ENCODE measurements around the gene DTX3L. TPM values are rescaled to one million over a fixed set of nuclear protein-coding genes. Genes with fewer than 3 reads are reported as not detected.

The DTX3L gene
- total RNA-seq, 3 donors from 2014 or later = 21.6 to 36.5 (median 25.2) TPM

- DNase-seq (no peak), ATAC-seq (no peak)
- Mint-ChIP-seq H3K36me3 (ENCODE audit: insufficient read depth) (peaks cover 29% of the 10 kb centered on the region), H3K9me3 (no peaks in the 10 kb centered on the region), H3K27me3 (ENCODE audit: low read depth) (no peaks in the 10 kb centered on the region), H3K4me3 (no peak overlapping the region), H3K4me1 (ENCODE audit: low read depth) (peaks cover 20% of the 10 kb centered on the region)
Measured at GRCh38 chr3:122603056-122603455, 38.9 kb downstream of the DTX3L start.

DNA sequence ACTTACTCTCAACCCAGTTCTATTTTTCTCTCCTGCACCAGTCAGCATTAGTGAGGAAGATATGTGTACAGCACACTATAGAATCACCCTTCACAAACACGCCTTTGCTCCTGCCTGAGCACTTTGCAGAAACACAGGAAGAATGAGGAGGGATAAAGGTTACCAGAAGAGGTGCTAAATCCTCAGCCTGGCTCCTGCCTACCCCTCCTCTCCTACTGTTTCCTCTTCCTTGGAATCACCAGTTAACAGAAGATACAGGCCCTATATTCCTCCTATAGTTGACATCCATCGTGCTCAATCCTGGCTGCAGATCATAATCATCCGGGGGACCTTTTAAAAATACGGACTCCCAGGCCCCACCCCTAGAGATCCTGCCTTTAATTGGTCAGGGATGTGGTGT, 42.2 kb downstream of the DTX3L start:
- Mint-ChIP-seq H3K27me3 (ENCODE audit: low read depth) (no peaks in the 10 kb centered on the region), H3K4me3 (no peak overlapping the region), H3K4me1 (ENCODE audit: low read depth) (peaks cover 33% of the 10 kb centered on the region), H3K9me3 (peaks cover 3% of the 10 kb centered on the region), H3K36me3 (ENCODE audit: insufficient read depth) (peaks cover 34% of the 10 kb centered on the region)
- ATAC-seq (no peak), DNase-seq (no peak)

DNA sequence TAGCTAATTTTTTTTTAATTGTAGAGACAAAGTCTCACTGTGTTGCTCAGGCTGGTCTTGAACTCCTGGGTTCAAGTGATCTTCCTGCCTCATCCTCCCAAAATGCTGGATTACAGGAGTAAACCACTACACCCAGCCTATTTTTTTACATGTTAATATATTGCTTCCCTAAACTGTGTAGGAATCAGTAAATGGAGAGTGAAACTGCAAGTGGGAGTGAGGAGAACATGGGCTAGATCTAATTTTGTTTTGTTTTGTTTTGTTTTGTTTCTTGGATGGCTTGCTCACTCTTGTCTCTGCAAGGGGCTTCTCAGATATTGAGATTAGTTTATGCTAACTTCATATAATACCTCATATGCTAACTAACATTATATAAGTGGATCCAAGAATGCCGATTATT, 44.8 kb downstream of the DTX3L start:
- peaks cover 30% of the 10 kb centered on the region for H3K36me3 Mint-ChIP-seq (ENCODE audit: insufficient read depth)
- H3K9me3 Mint-ChIP-seq = peaks cover 3% of the 10 kb centered on the region
- H3K4me3 Mint-ChIP-seq = no peak overlapping the region
- no peaks in the 10 kb centered on the region for H3K27me3 Mint-ChIP-seq (ENCODE audit: low read depth)
- ATAC-seq (no peak), DNase-seq (no peak)
- H3K4me1 Mint-ChIP-seq (ENCODE audit: low read depth) = peaks cover 28% of the 10 kb centered on the region

- H3K9me3 Mint-ChIP-seq = peaks cover 3% of the 10 kb centered on the region
- DNase-seq (no peak), ATAC-seq (peak; percentile 94 to 95)
- peak overlapping the region; percentile 29 for H3K4me3 Mint-ChIP-seq
- peaks cover 29% of the 10 kb centered on the region for H3K36me3 Mint-ChIP-seq (ENCODE audit: insufficient read depth)
- H3K27me3 Mint-ChIP-seq (ENCODE audit: low read depth) = no peaks in the 10 kb centered on the region
- peaks cover 27% of the 10 kb centered on the region for H3K4me1 Mint-ChIP-seq (ENCODE audit: low read depth)
Measured at GRCh38 chr3:122609798-122610559, 45.8 kb downstream of the DTX3L start.

- peaks cover 3% of the 10 kb centered on the region for H3K9me3 Mint-ChIP-seq
- ATAC-seq = no peak
Measured at GRCh38 chr3:122612696-122613095, 48.6 kb downstream of the DTX3L start.

GRCh38 chr3:122615303-122615702, 51.2 kb downstream of the DTX3L start:
- H3K27me3 Mint-ChIP-seq (ENCODE audit: low read depth) = no peaks in the 10 kb centered on the region
- H3K36me3 Mint-ChIP-seq (ENCODE audit: insufficient read depth) = peaks cover 43% of the 10 kb centered on the region
- DNase-seq = no peak
- no peak for ATAC-seq
- no peak overlapping the region for H3K4me3 Mint-ChIP-seq
- peaks cover 3% of the 10 kb centered on the region for H3K9me3 Mint-ChIP-seq
- H3K4me1 Mint-ChIP-seq (ENCODE audit: low read depth) = peaks cover 8% of the 10 kb centered on the region

More at GRCh38 chr3:122612696-122613095, 48.6 kb downstream of the DTX3L start:
- H3K4me3 Mint-ChIP-seq = no peak overlapping the region
- peaks cover 34% of the 10 kb centered on the region for H3K36me3 Mint-ChIP-seq (ENCODE audit: insufficient read depth)
- H3K27me3 Mint-ChIP-seq (ENCODE audit: low read depth) = no peaks in the 10 kb centered on the region
- no peak for DNase-seq
- H3K4me1 Mint-ChIP-seq (ENCODE audit: low read depth) = peaks cover 24% of the 10 kb centered on the region

- no peak overlapping the region for H3K4me3 Mint-ChIP-seq
- ATAC-seq (no peak), DNase-seq (no peak)
- H3K4me1 Mint-ChIP-seq (ENCODE audit: low read depth) = no peaks in the 10 kb centered on the region
- peaks cover 46% of the 10 kb centered on the region for H3K36me3 Mint-ChIP-seq (ENCODE audit: insufficient read depth)
- H3K27me3 Mint-ChIP-seq (ENCODE audit: low read depth) = no peaks in the 10 kb centered on the region
- H3K9me3 Mint-ChIP-seq = no peaks in the 10 kb centered on the region
Measured at GRCh38 chr3:122618614-122619013, 54.5 kb downstream of the DTX3L start.

DNA sequence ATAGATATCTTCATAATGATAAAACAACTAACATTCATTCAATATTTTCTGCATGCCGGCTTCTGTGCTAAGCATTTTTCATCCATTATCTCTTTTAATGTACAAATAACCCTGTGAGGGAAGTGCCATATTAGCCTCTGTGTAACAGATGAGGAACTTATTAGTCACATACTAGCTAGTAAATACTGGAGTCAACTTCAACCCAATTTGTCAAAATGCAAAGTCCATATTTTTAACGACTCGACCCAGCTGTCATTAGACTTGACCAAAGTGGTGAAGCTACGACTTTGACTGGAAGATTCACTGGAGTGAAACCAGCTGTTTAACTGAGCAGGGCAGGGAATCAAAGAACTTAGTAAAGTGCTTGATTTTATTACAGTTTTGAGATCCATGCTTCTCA, 54.9 kb downstream of the DTX3L start:
- ATAC-seq (no peak), DNase-seq (no peak)
- Mint-ChIP-seq H3K9me3 (no peaks in the 10 kb centered on the region), H3K27me3 (ENCODE audit: low read depth) (no peaks in the 10 kb centered on the region), H3K4me3 (no peak overlapping the region), H3K36me3 (ENCODE audit: insufficient read depth) (peaks cover 47% of the 10 kb centered on the region), H3K4me1 (ENCODE audit: low read depth) (no peaks in the 10 kb centered on the region)

DNA sequence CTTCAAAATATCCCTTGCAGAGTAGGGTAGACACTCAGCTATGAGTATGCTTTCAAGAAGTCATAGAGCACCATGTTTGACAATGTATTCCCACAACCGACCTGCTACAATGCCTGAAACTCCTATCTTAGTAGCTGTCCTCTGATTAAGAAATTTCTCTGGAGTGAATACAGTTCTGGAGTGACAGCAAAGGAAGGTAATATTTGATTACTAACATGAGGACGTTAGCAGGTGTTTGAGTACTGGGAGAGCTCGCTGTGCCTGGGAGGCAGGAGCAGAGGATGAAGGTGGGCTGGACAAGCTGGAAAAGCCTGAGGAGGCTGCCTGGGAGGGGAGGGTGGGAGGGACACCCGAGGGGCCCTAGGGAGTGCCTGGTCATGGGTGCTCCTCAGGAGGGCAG, 56.3 kb downstream of the DTX3L start:
- Mint-ChIP-seq H3K4me1 (ENCODE audit: low read depth) (no peaks in the 10 kb centered on the region), H3K9me3 (no peaks in the 10 kb centered on the region), H3K4me3 (no peak overlapping the region), H3K36me3 (ENCODE audit: insufficient read depth) (peaks cover 47% of the 10 kb centered on the region), H3K27me3 (ENCODE audit: low read depth) (no peaks in the 10 kb centered on the region)
- no peak for ATAC-seq
- DNase-seq = no peak

GRCh38 chr3:122621112-122621511, 57.0 kb downstream of the DTX3L start:
- ATAC-seq (no peak), DNase-seq (no peak)
- Mint-ChIP-seq H3K4me3 (no peak overlapping the region), H3K4me1 (ENCODE audit: low read depth) (no peaks in the 10 kb centered on the region), H3K27me3 (ENCODE audit: low read depth) (no peaks in the 10 kb centered on the region), H3K36me3 (ENCODE audit: insufficient read depth) (peaks cover 44% of the 10 kb centered on the region), H3K9me3 (no peaks in the 10 kb centered on the region)

- Mint-ChIP-seq H3K36me3 (ENCODE audit: insufficient read depth) (peaks cover 47% of the 10 kb centered on the region), H3K4me1 (ENCODE audit: low read depth) (no peaks in the 10 kb centered on the region), H3K4me3 (no peak overlapping the region), H3K9me3 (no peaks in the 10 kb centered on the region), H3K27me3 (ENCODE audit: low read depth) (no peaks in the 10 kb centered on the region)
- ATAC-seq = no peak
- no peak for DNase-seq
Measured at GRCh38 chr3:122623031-122623829, 59.1 kb downstream of the DTX3L start.

Other genes with a start within 250 kb of the DTX3L start
- gene CSTA, start 239.1 kb upstream of the DTX3L start, total RNA-seq = not detected
- 100 to 1,000 TPM; 143 to 160 (median 156) TPM for gene MIX23, start 181.1 kb upstream of the DTX3L start, total RNA-seq
- 10 to 100 TPM; 54.2 to 73.2 (median 69.1) TPM for gene FAM162A, start 180.2 kb upstream of the DTX3L start, total RNA-seq
- 1 to 10 TPM; 1.6 to 2.8 (median 1.9) TPM for gene WDR5B, start 148.3 kb upstream of the DTX3L start, total RNA-seq
- 10 to 100 TPM; 56.4 to 61.2 (median 61.2) TPM for gene KPNA1, start 49.4 kb upstream of the DTX3L start, total RNA-seq
- 10 to 100 TPM; 18.2 to 30.9 (median 20.3) TPM for gene PARP9, start within 50 bp of the DTX3L start, total RNA-seq
- 1 to 10 TPM; 2.5 to 6.4 (median 2.7) TPM for gene PARP15, start 13.3 kb downstream of the DTX3L start, total RNA-seq
- 10 to 100 TPM; 22.8 to 48.9 (median 23.5) TPM for gene PARP14, start 116.5 kb downstream of the DTX3L start, total RNA-seq
- 1 to 10 TPM; 7.6 to 8.8 (median 7.7) TPM for gene HSPBAP1, start 229.5 kb downstream of the DTX3L start, total RNA-seq
- gene SLC49A4, start 230.7 kb downstream of the DTX3L start, total RNA-seq = 1 to 10 TPM; 1.7 to 2.0 (median 1.7) TPM

Data from activated T-cell treated with anti-CD3 and anti-CD28 coated beads, Interleukin-2, amount 50 U/mL, for 4 hours (primary cell).